Activated T-helper 1 cell treated with anti-CD3 and anti-CD28 coated beads, Interleukin-12 subunit alpha, Interleukin-12 subunit beta, Interleukin-2, Interleukin-4 antibody, amounts not matched to agents 30 ng/mL and 10 ng/mL and 1 ng/mL, durations not matched to agents 14 hours and 24 hours and 36 hours (primary cell): ENCODE results near the gene SMG6. TPM values are rescaled to one million over a fixed set of nuclear protein-coding genes. Genes with fewer than 3 reads are reported as not detected.

ENCODE experiments used
- DNase-seq: peaks from one replicate; pipeline ENCODE4 v3.0.0; 2021; ENCODE audit warnings: low spot score
- H3K27ac Mint-ChIP-seq: one replicate; pipeline ENCODE4 v1.8.0; 2021; ENCODE audit warnings: mild to moderate bottlenecking, mixed read lengths
- H3K27me3 Mint-ChIP-seq: one replicate; pipeline ENCODE4 v1.8.0; 2022; ENCODE audit warnings: mild to moderate bottlenecking, moderate library complexity, mixed read lengths; ENCODE audit not compliant: insufficient read depth
- H3K36me3 Mint-ChIP-seq: one replicate; pipeline ENCODE4 v1.8.0; 2021; ENCODE audit warnings: low read depth, mixed read lengths
- H3K4me1 Mint-ChIP-seq: one replicate; pipeline ENCODE4 v1.8.0; 2021; ENCODE audit warnings: low read depth, mixed read lengths
- H3K4me3 Mint-ChIP-seq: one replicate; pipeline ENCODE4 v1.8.0; 2021; ENCODE audit warnings: mild to moderate bottlenecking, moderate library complexity, mixed read lengths
- H3K9me3 Mint-ChIP-seq: one replicate; pipeline ENCODE4 v1.8.0; 2021; ENCODE audit warnings: mixed read lengths
- intact Hi-C: fragments of 100-400 bp; cut with micrococcal nuclease; formaldehyde crosslinking; loops from one replicate; pipeline ENCODE4 v1.15.1; 2024
- total RNA-seq: library from RNA; stranded (reverse); gene quantifications from 2 replicates; pipeline ENCODE4 v1.2.3, GENCODE V29; 2022

Gene SMG6
- total RNA-seq, 1 donor from 2014 or later = 39.5 TPM

- intact Hi-C loops = no loop called here
- Mint-ChIP-seq H3K9me3 (no peaks in the 10 kb centered on the region), H3K4me3 (peak overlapping the region; percentile 63), H3K4me1 (peaks cover 13% of the 10 kb centered on the region), H3K27ac (no peak overlapping the region), H3K36me3 (no peaks in the 10 kb centered on the region), H3K27me3 (peaks cover 39% of the 10 kb centered on the region)
- no peak for DNase-seq
Measured at GRCh38 chr17:2028234-2028614, 275.4 kb downstream of the SMG6 start.

- H3K4me3 Mint-ChIP-seq = peak overlapping the region; percentile 38
- H3K36me3 Mint-ChIP-seq = no peaks in the 10 kb centered on the region
- DNase-seq = no peak
- no peaks in the 10 kb centered on the region for H3K9me3 Mint-ChIP-seq
- no peak overlapping the region for H3K27ac Mint-ChIP-seq
- peaks cover 13% of the 10 kb centered on the region for H3K4me1 Mint-ChIP-seq
- intact Hi-C loops = no loop called here
- peaks cover 45% of the 10 kb centered on the region for H3K27me3 Mint-ChIP-seq
Measured at GRCh38 chr17:2027528-2028233, 275.9 kb downstream of the SMG6 start.

GRCh38 chr17:2025622-2026309 lies 277.8 kb downstream of the SMG6 start:
- peak overlapping the region; percentile 72 for H3K4me3 Mint-ChIP-seq
- no peaks in the 10 kb centered on the region for H3K9me3 Mint-ChIP-seq
- H3K27me3 Mint-ChIP-seq = peaks cover 57% of the 10 kb centered on the region
- H3K4me1 Mint-ChIP-seq = peaks cover 10% of the 10 kb centered on the region
- H3K36me3 Mint-ChIP-seq = no peaks in the 10 kb centered on the region
- H3K27ac Mint-ChIP-seq = no peak overlapping the region
- intact Hi-C loops = loop anchor here (1.0 kb wide), 1 partner anchor 117 kb away; no protein-coding TSS in a partner anchor
- DNase-seq = no peak

GRCh38 chr17:2025220-2025621 lies 278.4 kb downstream of the SMG6 start, which contains the start of gene RTN4RL1:
TSS of gene RTN4RL1 (minus strand) at chr17:2025334. CDS start at chr17:2024865, 469 bp downstream.
- peaks cover 60% of the 10 kb centered on the region for H3K27me3 Mint-ChIP-seq
- DNase-seq = peak; percentile 76
- no peaks in the 10 kb centered on the region for H3K9me3 Mint-ChIP-seq
- H3K27ac Mint-ChIP-seq = no peak within 1 kb of the TSS
- H3K36me3 Mint-ChIP-seq = no peaks in the 10 kb centered on the region
- H3K4me3 Mint-ChIP-seq = peak within 1 kb of the TSS; percentile 75
- H3K4me1 Mint-ChIP-seq = peaks cover 8% of the 10 kb centered on the region
- intact Hi-C loops = loop anchor here (1.0 kb wide), 1 partner anchor 117 kb away; no protein-coding TSS in a partner anchor

GRCh38 chr17:2024572-2025219 lies 278.9 kb downstream of the SMG6 start:
- H3K27ac Mint-ChIP-seq = no peak overlapping the region
- H3K4me1 Mint-ChIP-seq = peaks cover 8% of the 10 kb centered on the region
- H3K36me3 Mint-ChIP-seq = no peaks in the 10 kb centered on the region
- no peak for DNase-seq
- peaks cover 65% of the 10 kb centered on the region for H3K27me3 Mint-ChIP-seq
- intact Hi-C loops = loop anchor here (1.0 kb wide), 1 partner anchor 116 kb away; no protein-coding TSS in a partner anchor
- H3K9me3 Mint-ChIP-seq = no peaks in the 10 kb centered on the region
- H3K4me3 Mint-ChIP-seq = peak overlapping the region; percentile 45

GRCh38 chr17:2023692-2024571 lies 279.7 kb downstream of the SMG6 start:
- Mint-ChIP-seq H3K36me3 (no peaks in the 10 kb centered on the region), H3K27ac (no peak overlapping the region), H3K4me3 (peak overlapping the region; percentile 75), H3K9me3 (no peaks in the 10 kb centered on the region), H3K27me3 (peaks cover 67% of the 10 kb centered on the region), H3K4me1 (peaks cover 8% of the 10 kb centered on the region)
- DNase-seq = no peak
- intact Hi-C loops = no loop called here

- intact Hi-C loops = no loop called here
- Mint-ChIP-seq H3K4me1 (peaks cover 8% of the 10 kb centered on the region), H3K4me3 (peak overlapping the region; percentile 54), H3K36me3 (no peaks in the 10 kb centered on the region), H3K27ac (no peak overlapping the region), H3K27me3 (peaks cover 61% of the 10 kb centered on the region), H3K9me3 (no peaks in the 10 kb centered on the region)
- DNase-seq = no peak
Measured at GRCh38 chr17:2023256-2023655, 280.3 kb downstream of the SMG6 start.

GRCh38 chr17:2022647-2023240 lies 280.8 kb downstream of the SMG6 start:
- DNase-seq = no peak
- Mint-ChIP-seq H3K4me3 (peak overlapping the region; percentile 54), H3K27ac (no peak overlapping the region), H3K27me3 (peaks cover 58% of the 10 kb centered on the region), H3K36me3 (no peaks in the 10 kb centered on the region), H3K9me3 (no peaks in the 10 kb centered on the region), H3K4me1 (peaks cover 8% of the 10 kb centered on the region)
- intact Hi-C loops = no loop called here

GRCh38 chr17:2020721-2021120 lies 282.9 kb downstream of the SMG6 start:
- Mint-ChIP-seq H3K9me3 (no peaks in the 10 kb centered on the region), H3K4me3 (no peak overlapping the region), H3K27ac (no peak overlapping the region), H3K4me1 (peaks cover 1% of the 10 kb centered on the region), H3K36me3 (no peaks in the 10 kb centered on the region), H3K27me3 (peaks cover 41% of the 10 kb centered on the region)
- intact Hi-C loops = no loop called here
- DNase-seq = no peak

- no peaks in the 10 kb centered on the region for H3K4me1 Mint-ChIP-seq
- H3K27me3 Mint-ChIP-seq = peaks cover 36% of the 10 kb centered on the region
- H3K27ac Mint-ChIP-seq = no peak overlapping the region
- no peak overlapping the region for H3K4me3 Mint-ChIP-seq
- no peak for DNase-seq
- no peaks in the 10 kb centered on the region for H3K9me3 Mint-ChIP-seq
- H3K36me3 Mint-ChIP-seq = no peaks in the 10 kb centered on the region
- intact Hi-C loops = no loop called here
Measured at GRCh38 chr17:2019723-2020122, 283.9 kb downstream of the SMG6 start.

GRCh38 chr17:2018716-2019510 lies 284.7 kb downstream of the SMG6 start:
- H3K27ac Mint-ChIP-seq = no peak overlapping the region
- H3K4me3 Mint-ChIP-seq = no peak overlapping the region
- intact Hi-C loops = no loop called here
- H3K9me3 Mint-ChIP-seq = no peaks in the 10 kb centered on the region
- H3K36me3 Mint-ChIP-seq = no peaks in the 10 kb centered on the region
- peaks cover 34% of the 10 kb centered on the region for H3K27me3 Mint-ChIP-seq
- DNase-seq = no peak
- H3K4me1 Mint-ChIP-seq = no peaks in the 10 kb centered on the region
